HG02571 (cell line): ENCODE data around the gene POLR3A.
"Not testable (repeated sequence)": the region's sequence is repeated elsewhere in the genome, so short reads cannot be mapped to it uniquely, and the experiment has no call there.

Experiments
- ATAC-seq: cut with Tn5 transposase; IDR thresholded peaks from one replicate; pipeline ENCODE4 v1.9.1; 2021; ENCODE audit warnings: mild to moderate bottlenecking, moderate library complexity; ENCODE audit not compliant: unreplicated experiment

POLR3A gene

GRCh38 chr10:78025685-78026364, 3.5 kb downstream of the POLR3A start:
- ATAC-seq = no peak

DNA sequence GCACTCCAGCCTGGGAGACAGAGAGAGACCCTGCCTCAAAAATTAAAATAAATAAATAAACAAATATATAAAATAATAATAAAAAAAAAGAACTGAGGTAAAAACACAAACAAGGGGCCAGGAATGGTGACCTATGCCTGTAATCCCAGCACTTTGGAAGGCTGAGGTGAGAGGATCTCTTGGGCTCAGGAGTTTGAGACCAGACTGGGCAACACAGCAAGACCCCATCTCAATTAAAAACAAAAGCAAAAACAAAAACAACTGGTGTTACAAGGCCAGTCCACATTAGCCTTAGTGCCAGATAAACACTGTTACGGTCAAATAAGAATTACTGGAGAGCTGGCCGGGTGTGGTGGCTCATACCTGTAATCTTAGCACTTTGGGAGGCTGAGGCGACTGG, 5.6 kb downstream of the POLR3A start:
- no peak for ATAC-seq

DNA sequence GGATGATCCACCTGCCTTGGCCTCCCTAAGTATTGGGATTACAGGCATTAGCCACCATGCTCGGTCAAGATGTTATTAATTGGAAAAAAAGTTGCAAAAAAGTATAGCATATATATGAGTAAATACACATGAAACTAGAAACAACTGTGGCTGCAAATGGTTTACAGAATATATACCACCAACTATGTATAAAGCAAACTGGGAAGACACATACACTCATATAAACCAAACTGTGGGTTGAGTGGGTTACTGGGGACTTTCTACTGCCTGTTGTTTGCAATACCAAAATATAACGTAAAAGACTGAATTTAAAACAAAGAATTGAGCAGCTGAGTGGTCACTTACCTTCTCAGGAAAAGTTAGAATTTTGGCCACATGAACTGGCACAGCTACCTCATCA, 8.1 kb downstream of the POLR3A start:
- no peak for ATAC-seq

- no peak for ATAC-seq
Measured at GRCh38 chr10:78019264-78019663, 10.1 kb downstream of the POLR3A start.

GRCh38 chr10:78017856-78018255, 11.5 kb downstream of the POLR3A start:
- no peak for ATAC-seq

DNA sequence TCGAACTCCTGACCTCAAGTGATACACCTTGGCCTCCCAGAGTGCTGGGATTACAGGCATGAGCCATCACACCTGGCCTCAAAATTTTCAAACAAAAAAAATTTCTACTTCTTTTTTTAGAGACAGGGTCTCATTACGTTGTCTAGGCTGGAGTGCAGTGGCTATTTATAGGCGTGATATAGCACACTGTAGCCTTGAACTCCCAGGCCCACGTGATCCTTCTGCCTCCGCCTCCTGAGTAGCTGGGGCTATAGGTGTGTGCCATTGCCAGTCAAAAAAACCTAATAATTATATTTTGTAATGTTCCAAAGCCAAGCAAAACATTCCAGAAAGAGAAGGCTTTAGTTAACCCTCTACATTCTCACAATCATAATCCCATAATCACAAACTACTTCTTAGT, 13.8 kb downstream of the POLR3A start:
- ATAC-seq = no peak

- ATAC-seq = no peak
Measured at GRCh38 chr10:78013564-78013963, 15.8 kb downstream of the POLR3A start.

- ATAC-seq = no peak
Measured at GRCh38 chr10:78011065-78011464, 18.2 kb downstream of the POLR3A start.

GRCh38 chr10:78010278-78010677, 19.0 kb downstream of the POLR3A start:
- no peak for ATAC-seq

DNA sequence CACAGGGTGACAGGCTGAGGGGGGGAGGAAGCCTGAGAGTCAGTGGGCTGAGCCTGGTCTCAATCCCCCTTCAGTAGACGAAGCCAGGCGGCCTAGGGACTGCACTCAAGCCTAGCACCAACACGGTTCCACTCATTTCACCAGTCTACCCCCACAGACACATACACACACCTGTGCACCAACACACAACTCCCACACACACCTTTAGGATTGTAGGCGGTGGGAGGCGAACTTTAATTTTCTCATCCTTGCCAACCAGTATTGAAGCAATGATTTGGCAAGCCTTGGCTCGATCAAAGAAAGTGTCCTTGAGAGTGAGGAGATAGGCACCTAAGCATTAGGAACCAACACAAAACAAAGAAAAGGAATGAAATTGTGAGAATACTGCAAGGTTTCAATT, 19.7 kb downstream of the POLR3A start:
- no peak for ATAC-seq

DNA sequence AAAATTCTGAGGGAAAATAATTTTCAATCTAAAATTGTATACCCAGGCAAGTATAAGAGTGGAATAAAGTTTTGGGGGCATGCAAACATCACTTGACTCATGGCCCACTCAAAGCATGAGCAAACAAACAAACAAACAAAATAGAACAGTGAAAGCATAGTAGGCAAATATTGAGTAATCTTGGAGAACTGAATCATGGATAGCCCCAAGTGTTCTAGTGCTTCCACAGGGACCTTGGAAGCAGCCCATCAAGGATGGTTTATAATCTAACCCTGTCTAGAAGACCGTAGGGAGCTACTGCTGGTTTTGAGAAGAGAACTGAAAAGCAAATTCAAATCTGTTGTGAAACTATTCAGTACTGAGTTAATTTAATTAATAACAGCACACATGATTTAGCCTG, 22.1 kb downstream of the POLR3A start:
- ATAC-seq = no peak

DNA sequence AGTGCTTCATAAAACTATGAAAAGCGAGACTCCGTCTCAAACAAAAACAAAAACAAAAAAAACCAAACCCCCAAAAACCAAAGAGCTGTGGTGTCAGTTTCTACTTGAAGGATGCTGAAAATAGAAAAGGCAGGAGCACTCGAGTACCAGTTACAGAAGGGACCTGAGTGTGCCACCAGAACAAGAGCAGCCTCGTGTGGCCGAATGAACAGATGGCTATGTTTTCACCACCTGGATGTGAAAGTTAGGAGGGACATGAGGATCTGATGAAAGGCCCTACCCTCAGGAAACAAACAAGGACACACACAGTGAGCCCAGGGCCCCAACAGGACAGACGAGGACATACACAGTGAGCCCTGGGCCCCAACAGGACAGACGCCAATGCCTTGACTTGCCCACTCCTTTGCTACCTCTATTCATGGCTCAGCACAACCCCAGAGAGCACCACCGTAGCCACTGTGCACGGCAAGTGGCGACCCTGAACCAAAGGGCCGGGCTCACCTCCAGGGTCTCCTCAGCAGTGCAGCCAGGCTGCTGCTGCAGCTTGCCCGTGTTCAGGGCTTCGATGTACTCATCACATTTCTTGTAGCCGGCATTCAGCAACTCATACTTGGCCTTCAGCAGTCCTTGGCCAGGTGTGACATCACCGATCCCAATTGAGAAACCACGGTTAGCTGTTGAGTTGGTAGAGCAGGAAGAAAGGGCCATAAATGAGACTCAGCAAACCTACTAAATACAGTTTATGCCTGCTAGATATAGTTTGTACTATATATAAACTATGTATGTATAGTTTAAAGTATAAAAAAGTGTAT, 24.9 kb downstream of the POLR3A start:
- no peak for ATAC-seq

GRCh38 chr10:78002541-78003288, 26.6 kb downstream of the POLR3A start:
- no peak for ATAC-seq

DNA sequence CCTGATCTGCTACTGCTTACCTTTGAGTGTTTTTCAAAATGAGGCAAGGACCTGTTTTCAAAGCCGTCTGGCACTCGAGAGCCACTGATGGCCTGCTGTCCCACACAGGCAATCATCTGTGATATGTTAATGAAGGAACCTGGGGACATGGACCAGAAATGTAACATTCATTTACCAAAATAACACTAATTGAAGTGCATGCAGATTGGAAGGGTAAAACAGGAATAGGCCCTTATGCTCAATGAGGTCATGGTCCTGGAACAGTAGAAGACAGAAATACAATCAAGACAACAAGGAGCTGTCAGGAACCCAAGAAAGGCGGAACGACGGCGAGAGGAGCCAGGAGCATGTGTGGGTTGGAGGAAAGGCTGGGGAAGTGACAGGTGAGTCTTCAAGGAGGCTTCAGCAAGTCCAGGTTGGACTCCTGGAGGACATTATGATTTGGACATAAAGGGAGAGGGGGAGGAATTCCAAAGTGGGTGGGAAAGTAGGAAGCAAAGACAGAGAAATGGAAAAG, 28.3 kb downstream of the POLR3A start:
- ATAC-seq = no peak

DNA sequence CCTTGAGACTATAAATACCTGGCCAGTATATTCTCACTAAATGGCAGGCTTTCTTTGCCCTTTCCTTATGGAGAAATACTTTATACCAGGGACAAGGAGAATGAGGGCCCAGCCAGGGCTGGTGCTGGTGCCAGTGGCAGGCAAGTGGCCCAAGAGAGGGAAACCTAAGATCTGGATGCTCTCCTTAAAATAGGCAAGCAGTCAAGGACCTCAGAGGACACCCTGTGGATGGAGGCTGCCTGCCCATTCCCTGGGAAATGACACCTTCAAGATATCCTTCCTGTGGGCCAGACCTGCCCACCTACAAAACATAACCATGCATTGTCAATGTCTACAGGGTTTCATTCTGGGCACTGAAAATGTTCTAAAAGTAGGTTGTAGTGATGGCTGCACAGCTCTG, 29.1 kb downstream of the POLR3A start:
- ATAC-seq = no peak

DNA sequence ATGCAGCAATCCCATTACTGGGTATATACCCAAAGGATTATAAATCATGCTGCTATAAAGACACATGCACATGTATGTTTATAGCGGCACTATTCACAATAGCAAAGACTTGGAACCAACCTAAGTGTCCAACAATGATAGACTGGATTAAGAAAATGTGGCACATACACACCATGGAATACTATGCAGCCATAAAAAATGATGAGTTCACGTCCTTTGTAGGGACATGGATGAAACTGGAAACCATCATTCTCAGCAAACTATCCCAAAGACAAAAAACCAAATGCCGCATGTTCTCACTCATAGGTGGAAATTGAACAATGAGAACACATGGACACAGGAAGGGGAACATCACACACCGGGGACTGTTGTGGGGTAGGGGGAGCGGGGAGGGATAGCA, 30.5 kb downstream of the POLR3A start:
- not testable (repeated sequence) for ATAC-seq

DNA sequence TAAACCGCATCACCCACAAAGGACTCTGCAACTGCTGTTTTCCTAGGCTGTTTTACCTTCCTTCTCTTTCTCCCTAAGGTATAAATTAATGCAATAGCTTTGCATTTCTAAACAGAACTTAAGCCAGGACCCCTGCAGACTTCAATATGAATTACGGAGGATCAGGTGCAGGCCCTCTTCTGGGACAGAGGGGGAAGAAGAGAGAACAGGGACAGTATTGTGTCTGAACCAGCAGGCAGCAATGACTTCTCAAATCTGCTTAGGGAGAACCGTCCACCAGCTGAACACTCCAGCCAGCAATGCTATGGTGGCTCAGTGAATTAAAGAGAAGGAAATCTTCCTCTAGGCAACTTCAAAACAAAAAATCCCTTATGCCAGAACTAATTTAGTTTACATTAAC, 35.7 kb downstream of the POLR3A start:
- ATAC-seq = no peak

DNA sequence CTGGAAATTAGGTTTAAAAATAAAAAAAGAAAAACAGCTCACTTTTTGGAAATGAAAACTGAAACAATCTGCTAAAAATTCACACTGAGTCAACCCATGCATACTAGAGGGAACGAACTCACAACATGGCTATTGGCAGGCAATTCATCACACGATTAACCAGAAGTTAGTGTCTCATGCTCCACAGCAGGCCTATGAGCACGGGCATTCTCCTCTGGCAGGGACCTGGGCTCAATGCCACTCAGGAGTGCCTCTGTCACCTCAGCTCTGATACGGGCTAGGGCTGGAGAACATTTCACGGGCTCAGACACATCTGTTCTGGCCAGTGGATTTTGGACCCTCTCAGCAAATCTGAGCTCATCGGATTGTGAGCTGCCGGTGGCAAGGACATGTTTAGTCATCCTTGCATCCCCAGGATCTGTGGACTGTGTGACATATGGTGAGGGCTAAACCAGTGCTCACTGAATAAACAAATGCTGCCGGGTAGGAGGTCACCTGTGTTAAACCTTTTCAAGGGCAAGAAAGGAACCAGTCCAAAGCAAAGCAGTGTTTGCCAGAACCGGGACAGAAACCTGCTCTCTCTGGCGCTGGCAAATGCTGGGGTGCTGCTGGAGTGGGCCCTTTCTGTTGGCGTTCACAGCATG, 40.1 kb downstream of the POLR3A start:
- ATAC-seq = no peak

- no peak for ATAC-seq
Measured at GRCh38 chr10:77987671-77988255, 41.6 kb downstream of the POLR3A start.

DNA sequence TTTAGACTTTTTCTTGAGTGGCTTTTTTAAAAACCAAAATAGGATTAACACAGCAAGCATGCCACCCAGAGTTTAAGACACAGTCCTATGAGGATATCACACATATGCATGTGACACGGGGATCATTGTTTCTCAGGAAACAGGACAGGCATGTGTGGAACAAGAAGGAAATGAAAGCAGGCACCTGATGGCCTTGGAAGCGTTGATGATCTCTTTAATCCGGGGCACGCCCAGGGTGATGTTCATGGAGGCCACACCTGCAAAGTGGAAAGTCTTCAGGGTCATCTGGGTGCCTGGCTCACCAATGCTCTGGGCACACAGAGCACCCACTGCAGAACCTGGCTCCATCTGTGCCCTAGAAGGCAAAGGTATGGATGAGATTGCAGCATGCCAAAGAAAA, 44.3 kb downstream of the POLR3A start:
- ATAC-seq = no peak
